GM20431 (cell line): ENCODE measurements around the gene RAPSN.

Experiments
- in situ Hi-C: fragments of 300-500 bp; cut with MseI, MboI; formaldehyde crosslinking; loops from one replicate; pipeline ENCODE4 v1.15.0; 2020; ENCODE audit warnings: low sequenced_read_pairs; ENCODE audit not compliant: unreplicated experiment

RAPSN gene

DNA sequence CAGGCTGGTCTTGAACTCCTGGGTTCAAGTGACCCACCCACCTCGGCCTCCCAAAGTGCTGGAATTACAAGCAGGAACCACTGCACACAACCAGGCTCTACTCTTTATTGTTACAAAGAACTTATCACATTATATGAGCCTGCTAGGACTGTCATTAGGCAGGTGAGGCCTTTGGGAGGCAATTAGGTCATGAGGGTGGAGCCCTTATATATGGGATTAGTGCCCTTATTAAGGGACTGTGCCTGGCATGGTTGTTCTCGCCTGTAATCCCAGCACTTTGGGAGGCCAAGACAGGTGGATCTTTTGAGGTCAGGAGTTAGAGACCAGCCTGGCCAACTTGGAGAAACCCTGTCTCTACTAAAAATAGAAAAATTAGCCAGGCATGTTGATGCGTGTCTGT lies 12.2 kb downstream of the RAPSN start:
- in situ Hi-C loops = no loop called here

- in situ Hi-C loops = no loop called here
Observed at GRCh38 chr11:47435687-47436086, 13.2 kb downstream of the RAPSN start.

DNA sequence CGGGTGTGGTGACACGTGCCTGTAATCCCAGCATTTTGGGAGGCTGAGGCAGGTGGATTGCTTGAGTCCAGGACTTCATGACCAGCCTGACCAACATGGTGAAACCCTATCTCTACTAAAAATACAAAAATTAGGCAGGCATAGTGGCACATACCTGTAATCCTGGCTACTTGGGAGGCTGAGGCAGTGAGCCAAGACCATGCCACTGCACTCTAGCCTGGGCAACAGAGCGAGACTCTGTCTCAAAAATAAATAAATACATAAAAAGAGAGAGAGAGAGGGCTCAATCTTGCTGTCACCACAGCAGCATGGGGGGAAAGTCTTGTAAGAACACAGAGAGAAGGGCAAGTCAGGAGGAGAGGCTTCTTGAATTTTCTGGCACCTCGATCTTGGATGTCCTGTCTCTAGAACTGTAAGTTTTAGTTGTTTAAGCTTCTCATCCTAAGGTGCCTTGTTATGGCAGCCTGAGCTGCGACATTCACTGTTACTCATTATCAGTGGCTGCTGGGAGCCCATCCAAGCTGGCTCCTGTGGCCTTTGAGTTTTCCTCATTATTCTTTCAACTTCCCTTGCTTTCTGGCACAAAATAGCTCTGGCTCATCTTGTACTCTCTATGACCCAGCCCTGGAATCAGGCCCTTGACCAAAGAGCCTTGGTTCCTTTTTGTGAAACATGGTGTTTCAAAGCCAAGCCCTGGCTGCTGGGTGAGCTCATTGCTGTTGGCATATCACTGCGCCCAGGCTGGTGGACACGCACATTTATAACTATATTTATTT lies 14.7 kb downstream of the RAPSN start:
- in situ Hi-C loops = no loop called here

- in situ Hi-C loops = no loop called here
Observed at GRCh38 chr11:47433157-47433556, 15.8 kb downstream of the RAPSN start.

DNA sequence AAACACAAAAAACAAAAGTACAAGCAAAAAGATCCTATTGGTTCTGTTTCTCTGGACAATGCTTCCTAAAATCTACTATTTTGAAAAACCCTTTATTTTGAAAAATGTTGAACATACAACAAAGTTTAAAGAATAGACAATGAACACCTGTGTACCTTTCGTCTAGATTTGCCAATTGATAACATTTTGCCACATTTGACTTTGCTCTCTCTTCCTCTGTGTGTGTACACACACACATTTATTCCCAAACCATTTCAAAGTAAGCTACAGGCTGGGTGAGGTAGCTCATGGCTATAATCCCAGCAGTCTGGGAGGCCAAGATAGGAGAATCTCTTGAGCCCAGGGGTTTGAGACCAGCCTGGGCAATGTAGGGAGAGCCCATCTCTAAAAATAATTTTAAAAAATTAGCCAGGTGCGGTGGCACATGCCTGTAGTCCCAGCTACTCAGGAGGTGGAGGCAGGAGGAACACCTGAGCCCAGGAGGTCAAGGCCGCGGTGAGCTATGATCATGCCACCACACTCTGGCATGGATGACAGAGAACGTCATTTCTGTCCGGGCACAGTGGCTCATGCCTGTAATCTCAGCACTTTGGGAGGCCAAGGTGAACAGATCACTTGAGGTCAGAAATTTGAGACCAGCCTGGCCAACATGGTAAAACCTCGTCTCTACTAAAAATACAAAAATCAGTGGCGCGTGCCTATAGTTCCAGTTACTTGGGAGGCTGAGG lies 17.4 kb downstream of the RAPSN start:
- in situ Hi-C loops = no loop called here

DNA sequence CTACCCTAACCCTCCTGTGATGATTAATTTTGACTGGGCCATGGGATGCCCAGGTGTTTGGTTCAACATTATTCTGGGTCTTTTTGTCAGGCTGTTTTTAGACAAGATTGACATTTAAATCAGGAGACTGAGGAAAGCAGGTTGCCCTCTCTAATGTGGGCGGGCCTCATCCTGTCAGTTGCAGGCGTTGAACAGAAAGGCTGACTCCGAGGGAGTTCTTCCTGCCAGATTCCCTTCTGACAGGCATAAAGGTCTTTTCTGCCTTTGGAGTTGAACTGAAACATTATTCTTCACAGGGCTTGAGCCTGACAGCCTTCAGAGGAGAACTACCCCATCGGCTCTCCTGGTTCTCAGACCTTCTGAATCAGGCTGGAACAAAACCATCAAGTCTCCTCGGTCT lies 18.4 kb downstream of the RAPSN start:
- in situ Hi-C loops = no loop called here

DNA sequence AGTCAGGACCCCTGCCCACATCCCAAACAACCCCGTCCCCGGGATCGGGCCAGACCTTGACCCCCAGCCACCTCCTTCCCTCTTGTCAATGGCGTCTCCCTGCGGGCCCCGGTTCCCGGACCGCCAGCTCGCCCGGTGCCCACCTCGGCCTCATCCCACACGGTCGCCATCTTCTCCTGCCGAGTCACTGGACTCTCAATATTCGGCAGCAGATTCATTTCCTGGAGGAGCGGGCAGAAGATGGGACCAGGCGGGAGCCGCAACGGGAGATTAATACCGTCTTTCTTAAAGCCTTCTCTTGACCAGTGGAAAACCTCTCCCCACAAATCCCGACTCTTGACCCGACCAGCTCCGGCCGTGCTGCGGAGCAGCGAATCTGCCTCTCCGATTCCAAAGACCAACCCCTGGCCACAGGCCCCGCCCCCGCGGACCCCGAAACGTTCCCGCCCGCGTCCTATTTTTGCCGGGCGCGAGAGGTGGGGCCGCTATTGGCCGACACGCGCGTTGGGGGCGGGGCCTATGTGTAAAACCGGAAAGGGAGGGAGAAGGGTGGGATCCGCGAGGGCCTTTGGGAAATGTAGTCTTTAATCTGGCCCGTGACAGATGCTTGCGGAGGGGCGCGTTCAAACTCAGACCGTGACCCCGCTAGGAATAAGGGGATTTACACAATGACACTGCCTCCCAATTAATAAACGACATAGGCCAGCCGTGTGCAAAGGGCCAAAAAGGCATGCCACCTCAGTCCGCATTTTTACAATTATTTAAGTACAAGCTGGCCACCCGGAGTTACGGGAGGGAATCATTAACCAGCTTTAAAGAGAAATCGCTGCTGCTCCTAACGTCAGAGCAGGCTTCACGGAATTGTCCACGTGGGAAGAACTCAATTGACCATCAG lies 22.6 kb downstream of the RAPSN start, which contains the start of gene PSMC3:
Gene PSMC3, minus strand, starts transcription at position 378 of the 895 bp plus-strand sequence. Its CDS starts 160 bp downstream, at position 218.
- in situ Hi-C loops = no loop called here

- in situ Hi-C loops = no loop called here
Observed at GRCh38 chr11:47425611-47426010, 23.3 kb downstream of the RAPSN start.

GRCh38 chr11:47418454-47419259 lies 30.3 kb downstream of the RAPSN start:
- in situ Hi-C loops = loop anchor here (10.0 kb wide), 1 partner anchor 54 kb away; no protein-coding TSS in a partner anchor

GRCh38 chr11:47417712-47418111 lies 31.2 kb downstream of the RAPSN start:
- in situ Hi-C loops = loop anchor here (10.0 kb wide), 1 partner anchor 53 kb away; no protein-coding TSS in a partner anchor

GRCh38 chr11:47415949-47416472 lies 32.9 kb downstream of the RAPSN start:
- in situ Hi-C loops = loop anchor here (10.0 kb wide), 1 partner anchor 51 kb away; no protein-coding TSS in a partner anchor

- in situ Hi-C loops = loop anchor here (10.0 kb wide), 1 partner anchor 50 kb away; no protein-coding TSS in a partner anchor
Observed at GRCh38 chr11:47415091-47415854, 33.7 kb downstream of the RAPSN start.

DNA sequence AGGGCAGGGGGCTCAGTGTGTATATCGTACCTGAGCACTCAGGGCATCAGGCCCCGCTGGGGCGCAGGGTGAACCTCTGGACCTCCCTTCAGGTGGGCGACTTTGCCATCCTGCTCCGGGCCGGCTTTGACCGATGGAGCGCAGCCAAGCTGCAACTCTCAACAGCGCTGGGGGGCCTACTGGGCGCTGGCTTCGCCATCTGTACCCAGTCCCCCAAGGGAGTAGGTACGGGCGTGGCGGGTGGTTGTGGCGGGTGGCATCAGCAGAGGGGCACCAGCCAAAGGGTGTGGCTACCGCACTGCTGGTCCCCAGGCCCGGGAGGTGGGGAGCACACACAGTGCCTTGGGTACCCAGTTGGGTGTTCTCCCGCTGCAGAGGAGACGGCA lies 34.3 kb downstream of the RAPSN start:
- in situ Hi-C loops = loop anchor here (10.0 kb wide), 1 partner anchor 50 kb away; no protein-coding TSS in a partner anchor

DNA sequence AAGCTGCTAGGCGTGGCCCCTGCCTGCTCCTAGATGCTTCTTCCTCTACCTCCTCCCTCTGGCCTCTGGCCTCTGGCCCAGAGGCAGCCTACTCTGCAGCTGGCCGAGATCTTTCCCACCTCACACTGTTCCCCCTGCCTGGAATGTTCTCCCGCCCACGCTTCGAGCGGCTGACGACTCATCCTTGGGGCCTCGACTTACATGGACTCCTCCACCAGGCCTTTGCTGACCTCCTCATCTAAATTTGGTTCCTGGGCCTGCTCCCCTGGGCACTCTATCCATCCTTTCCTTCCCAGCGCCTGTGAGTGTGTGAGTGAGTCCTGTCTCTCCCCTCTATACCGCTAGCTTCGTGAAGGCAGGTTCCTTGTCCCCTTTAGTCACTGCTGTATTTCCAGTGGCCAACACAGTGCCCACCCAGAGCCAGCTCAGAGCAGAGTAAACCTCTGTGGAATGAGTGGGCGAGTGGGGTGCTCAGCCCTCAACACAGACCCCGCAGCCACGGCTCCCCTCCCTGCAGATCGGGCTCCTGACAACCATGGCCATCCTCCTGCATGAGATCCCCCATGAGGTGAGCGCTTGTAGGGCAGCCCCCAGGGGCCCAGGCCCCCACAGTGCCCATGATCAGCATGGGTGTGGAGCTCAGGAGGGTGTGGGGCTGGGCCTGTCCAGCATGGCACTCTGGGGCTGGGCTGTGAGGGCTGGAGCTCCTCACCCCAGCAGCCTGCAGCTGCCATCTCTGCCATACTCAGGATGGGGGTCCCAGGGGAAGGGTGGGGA lies 34.8 kb downstream of the RAPSN start:
- in situ Hi-C loops = loop anchor here (10.0 kb wide), 1 partner anchor 49 kb away; no protein-coding TSS in a partner anchor

DNA sequence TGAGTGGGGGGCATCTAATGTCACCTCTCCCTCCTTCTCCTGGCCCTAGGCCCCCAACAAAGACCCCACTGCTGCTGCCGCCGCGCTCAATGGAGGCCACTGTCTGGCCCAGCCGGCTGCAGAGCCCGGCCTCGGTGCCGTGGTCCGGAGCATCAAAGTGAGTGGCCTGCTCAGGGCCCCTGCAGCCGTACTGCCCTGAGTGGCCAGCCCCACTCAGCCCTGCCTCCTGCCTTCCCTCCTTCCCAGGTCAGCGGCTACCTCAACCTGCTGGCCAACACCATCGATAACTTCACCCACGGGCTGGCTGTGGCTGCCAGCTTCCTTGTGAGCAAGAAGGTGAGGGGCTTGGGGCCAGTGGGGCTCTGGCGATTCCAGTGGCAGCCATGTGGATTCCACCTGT lies 35.6 kb downstream of the RAPSN start:
- in situ Hi-C loops = loop anchor here (10.0 kb wide), 1 partner anchor 49 kb away; no protein-coding TSS in a partner anchor

DNA sequence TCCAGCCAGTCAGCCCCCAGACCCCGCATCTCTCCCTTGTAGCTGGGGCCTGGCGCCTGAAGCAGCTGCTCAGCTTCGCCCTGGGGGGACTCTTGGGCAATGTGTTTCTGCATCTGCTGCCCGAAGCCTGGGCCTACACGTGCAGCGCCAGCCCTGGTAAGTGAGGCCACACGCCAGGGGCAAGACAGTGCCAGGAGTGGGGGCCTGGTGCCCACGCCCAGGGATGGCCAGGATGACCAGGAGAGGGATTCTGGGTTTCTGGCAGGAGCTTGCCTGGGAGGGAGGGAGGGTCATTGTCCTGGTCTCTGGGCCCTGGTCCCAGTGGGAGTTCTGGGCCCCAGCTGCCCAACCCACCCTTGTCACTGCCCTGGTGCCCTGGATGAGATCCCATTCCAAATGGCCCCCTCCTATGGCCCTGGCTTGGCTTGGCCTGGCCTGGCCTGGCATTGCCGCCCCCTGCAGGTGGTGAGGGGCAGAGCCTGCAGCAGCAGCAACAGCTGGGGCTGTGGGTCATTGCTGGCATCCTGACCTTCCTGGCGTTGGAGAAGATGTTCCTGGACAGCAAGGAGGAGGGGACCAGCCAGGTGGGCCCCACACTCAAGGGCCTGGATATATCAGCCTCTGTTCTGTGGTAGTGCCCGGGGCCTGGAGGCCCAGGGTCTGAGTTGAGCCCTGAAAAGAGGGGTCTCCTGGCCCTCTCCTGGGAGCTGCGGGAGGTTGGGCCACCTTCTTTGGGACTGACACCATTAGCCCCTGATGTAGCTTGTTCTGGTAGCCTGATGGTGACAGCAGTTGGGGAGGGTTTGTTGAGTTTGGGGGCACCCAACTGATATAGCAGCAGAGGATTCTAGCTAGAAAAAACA lies 36.8 kb downstream of the RAPSN start:
- in situ Hi-C loops = loop anchor here (10.0 kb wide), 1 partner anchor 47 kb away; no protein-coding TSS in a partner anchor
